ENCODE results near the gene VWA5B2.

VWA5B2 gene

GRCh38 chr3:184227481-184227935 is 1.9 kb upstream of the VWA5B2 start:
- DNase-seq, result no peak

GRCh38 chr3:184228376-184229137 is 828 bp upstream of the VWA5B2 start:
- DNase-seq, result no peak

GRCh38 chr3:184230081-184230602 is 757 bp downstream of the VWA5B2 start:
- no peak for DNase-seq

DNA sequence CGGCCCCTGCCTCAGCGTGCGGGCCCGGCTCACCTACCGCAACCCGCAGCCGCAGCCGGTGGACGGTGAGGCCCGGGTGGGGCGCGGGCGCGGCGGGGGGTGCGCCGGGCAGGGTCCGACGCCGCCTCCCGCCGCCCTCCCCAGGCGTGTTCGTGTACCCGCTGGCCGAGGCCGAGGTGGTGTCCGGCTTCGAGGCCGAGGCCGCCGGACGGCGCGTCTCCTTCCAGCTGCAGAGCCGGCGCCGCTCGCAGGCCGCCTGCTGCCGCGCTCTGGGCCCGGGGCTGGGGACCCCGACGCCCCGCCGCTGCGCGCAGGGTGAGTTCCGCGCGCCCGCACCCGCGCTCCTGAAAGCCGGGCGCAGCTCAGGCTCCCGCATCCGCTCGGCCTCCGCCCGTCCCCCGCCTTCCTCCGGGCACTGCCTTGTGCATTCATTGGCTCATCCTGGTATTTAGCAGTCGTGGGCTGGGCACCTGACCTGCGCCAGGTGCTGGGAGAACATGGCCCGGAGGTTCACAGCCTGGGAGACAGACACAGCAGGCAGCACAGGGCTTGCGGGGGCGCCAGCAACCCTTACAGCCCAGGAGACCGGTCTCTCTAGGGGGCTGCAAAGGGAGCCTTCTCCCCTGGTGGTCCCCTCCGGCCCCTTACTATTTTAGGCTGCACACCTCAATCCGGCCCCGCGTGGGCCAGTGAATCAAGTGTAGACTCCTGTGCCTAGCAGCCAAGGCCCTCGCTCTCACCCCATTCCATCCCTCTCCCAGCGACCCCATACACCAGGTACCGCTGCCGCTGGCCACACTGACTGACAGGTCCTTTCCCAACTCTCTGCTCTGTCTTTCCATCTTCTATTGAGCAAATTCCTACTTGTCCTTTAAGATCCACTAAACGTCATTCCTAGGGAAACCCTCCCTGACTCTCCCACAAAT is 1.5 kb downstream of the VWA5B2 start:
- DNase-seq, result no peak

GRCh38 chr3:184231671-184232070 is 2.3 kb downstream of the VWA5B2 start:
- DNase-seq, result no peak

- DNase-seq, result no peak
Observed at GRCh38 chr3:184233127-184233843, 3.9 kb downstream of the VWA5B2 start.

DNA sequence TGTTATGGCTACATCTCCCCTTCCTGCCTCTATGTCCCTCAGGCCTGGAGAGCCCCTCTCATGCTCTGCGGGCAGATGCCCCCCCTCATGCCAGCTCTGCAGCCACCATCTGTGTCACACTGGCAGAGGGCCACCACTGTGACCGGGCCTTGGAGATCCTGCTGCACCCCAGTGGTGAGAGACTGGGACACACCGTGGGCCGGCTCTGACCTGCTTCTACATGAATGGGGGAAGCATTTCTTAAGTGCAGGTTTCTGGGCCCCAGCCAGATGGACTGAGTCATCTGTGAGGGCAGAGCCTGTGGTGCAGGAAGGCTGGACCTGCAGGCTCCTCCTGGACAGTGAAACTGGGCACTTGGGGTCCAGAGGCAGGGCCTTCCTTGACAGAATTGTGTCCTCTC is 4.8 kb downstream of the VWA5B2 start:
- DNase-seq, result no peak

- no peak for DNase-seq
Observed at GRCh38 chr3:184234671-184235380, 5.4 kb downstream of the VWA5B2 start.

DNA sequence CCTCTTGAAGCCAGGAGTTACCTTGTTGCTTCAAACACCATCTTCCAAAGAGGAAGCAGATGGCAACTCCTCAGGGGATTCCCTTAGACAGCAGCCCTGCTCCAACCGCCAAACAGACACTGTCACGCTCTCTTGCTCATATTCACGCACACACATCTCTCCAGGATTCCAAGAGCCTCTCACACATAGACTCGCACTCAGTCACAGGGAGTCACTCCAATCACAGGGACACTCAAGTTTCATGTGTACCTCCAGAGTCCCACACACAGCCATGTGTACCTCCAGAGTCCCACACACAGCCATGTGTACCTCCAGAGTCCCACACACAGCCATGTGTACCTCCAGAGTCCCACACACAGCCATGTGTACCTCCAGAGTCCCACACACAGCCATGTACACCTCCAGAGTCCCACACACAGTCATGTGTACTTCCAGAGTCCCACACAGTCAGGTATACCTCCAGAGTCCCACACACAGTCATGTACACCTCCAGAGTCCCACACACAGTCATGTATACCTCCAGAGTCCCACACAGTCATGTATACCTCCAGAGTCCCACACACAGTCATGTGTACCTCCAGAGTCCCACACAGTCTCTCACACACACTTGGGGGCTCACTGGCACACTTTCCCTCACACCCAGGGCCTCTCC is 6.1 kb downstream of the VWA5B2 start:
- DNase-seq, result no peak

DNA sequence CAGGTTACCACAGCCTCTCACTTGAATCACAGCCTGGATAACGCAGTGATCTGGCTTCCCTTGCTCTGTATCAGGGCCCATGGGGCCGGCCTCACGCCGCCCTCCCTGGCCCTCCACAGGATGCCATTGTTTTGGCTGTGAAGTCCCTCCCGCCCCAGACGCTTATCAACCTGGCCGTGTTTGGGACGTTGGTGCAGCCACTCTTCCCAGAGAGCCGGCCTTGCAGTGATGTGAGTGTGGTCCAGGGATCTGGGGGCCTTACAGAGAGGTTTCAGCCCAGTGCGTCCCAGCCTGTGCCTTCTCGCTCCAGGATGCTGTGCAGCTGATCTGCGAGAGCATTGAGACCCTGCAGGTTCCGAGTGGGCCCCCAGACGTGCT is 6.6 kb downstream of the VWA5B2 start:
- DNase-seq, result no peak

GRCh38 chr3:184236636-184237035 is 7.3 kb downstream of the VWA5B2 start:
- DNase-seq, result no peak

DNA sequence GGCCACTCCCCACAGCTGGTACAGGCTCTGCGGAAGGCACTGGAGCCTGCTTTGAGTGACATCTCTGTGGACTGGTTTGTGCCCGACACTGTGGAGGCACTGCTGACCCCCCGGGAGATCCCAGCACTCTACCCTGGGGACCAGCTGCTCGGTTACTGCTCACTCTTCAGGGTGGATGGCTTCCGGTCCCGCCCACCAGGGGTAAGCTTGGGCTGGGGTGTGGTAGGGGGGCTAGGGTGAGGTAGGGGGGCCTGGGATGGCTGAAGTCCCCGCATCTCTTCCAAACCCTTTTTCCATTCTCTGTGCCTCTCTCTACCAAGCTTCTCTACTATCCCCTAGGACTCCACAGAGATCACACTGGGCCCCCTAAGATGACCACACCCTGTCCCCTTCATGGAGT is 7.8 kb downstream of the VWA5B2 start:
- no peak for DNase-seq

DNA sequence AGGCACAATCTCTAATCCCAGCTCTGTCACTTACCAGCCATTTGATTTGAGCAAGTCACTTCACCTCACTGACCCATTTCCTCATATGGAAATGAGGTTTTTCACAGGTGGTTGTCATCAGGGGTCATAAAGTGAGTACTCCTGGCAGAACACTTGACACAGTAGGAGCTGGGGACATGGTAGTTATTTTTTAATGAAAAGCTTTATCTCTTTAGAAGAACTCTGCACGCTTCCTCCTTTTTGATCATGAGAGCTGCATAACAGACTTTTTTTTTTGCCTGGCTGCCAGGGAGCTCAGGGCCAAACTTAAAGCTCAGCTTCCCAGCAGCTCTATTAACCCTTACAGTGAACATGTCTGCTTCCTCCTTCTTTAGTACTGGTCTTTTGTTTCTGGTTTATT is 8.4 kb downstream of the VWA5B2 start:
- DNase-seq, result no peak

- no peak for DNase-seq
Observed at GRCh38 chr3:184238246-184238818, 8.9 kb downstream of the VWA5B2 start.

DNA sequence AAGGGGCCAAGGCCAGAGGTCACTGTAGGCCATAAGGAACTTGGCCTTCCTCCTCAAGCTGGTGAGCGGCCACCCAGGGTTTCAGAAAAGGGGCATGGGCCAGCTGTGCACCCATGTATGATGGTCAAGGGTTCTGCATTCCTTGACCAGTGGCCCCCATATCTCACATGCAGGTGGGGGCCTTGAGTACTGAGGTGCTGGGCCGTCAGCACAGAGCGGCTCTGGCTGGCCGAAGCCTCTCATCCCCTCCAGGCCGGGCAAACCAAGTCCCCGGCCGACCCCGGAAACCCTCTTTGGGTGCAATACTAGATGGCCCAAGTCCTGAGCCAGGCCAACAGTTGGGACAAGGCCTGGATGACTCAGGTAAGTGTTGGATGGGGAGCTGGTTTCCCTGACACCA is 9.8 kb downstream of the VWA5B2 start:
- no peak for DNase-seq

DNA sequence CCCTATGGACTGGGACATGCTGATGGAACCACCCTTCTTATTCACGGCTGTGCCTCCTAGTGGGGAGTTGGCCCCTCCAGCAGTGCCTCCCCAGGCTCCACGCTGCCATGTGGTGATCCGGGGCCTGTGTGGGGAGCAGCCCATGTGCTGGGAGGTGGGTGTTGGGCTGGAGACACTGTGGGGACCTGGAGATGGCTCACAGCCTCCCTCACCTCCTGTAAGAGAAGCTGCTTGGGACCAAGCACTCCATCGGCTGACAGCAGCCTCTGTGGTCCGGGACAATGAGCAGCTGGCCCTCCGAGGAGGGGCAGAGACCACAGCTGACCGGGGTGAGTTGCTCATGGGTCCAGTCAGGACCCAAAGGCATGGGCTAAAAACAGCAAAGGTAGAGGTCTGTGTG is 10.3 kb downstream of the VWA5B2 start:
- no peak for DNase-seq

GRCh38 chr3:184240384-184241140 is 11.2 kb downstream of the VWA5B2 start:
- no peak for DNase-seq

DNA sequence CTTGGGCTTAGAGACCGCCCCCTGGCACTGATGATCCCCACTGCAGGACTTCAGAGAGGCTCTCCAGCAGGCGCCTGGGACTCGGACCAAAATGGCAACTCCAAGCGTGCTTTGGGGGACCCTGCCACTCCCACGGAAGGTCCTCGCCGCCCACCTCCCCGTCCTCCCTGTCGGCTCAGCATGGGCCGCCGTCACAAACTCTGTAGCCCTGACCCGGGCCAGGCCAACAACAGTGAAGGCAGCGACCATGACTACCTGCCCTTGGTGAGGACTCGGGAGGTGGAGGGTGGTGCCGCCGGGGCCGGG is 11.7 kb downstream of the VWA5B2 start:
- DNase-seq, result no peak

- no peak for DNase-seq
Observed at GRCh38 chr3:184241447-184242296, 12.3 kb downstream of the VWA5B2 start.

DNA sequence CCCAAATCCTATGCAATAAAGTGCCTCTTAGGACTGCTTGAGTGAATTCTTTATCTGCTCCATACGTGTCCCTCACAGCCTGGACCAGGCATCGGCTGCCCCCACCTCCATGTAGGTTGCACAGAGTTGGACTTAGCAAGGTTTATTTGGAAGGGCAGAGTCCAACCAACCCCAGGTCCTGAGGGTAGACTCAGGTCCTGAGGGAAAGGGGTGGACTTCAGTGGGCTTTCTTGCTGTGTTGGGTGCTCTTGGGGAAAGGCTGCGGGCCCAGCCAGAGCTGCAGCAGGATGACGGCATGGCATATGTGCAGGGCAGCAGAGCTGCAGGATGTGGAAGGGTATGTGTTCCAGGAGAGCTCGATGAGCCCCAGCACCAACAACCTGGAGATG is 12.9 kb downstream of the VWA5B2 start:
- DNase-seq, result no peak

Data from NCI-H1092 treated with DMSO at 0.1 percent for 48 hours (cell line).